ENCODE results near the gene LHX4. TPM values are rescaled to one million over a fixed set of nuclear protein-coding genes. Genes with fewer than 3 reads are reported as not detected.

The LHX4 gene
- total and polyA plus RNA-seq, 8 donors: 0.03 to 4.8 (median 4.1) TPM

GRCh38 chr1:180243517-180244221, 13.6 kb downstream of the LHX4 start:
- intact Hi-C loops (cut with DNase I): no loop called here
- ATAC-seq: no peak

GRCh38 chr1:180244840-180245239, 14.8 kb downstream of the LHX4 start:
- Histone ChIP-seq H3K9me3 (no peaks in the 10 kb centered on the region), H3K27me3 (peaks cover 20 to 57% of the 10 kb centered on the region in 2 donors), H3K27ac (no peak overlapping the region), H3K4me3 (no peak overlapping the region), H3K36me3 (no peaks in the 10 kb centered on the region), H3K4me1 (no peaks in the 10 kb centered on the region)
- intact Hi-C loops (cut with DNase I): no loop called here
- no peak for TF ChIP-seq CTCF (IDR thresholded peaks at IDR 0.05)
- ATAC-seq (no peak), DNase-seq (no peak)

More at GRCh38 chr1:180243517-180244221, 13.6 kb downstream of the LHX4 start:
- Histone ChIP-seq H3K9me3 (no peaks in the 10 kb centered on the region), H3K4me1 (no peaks in the 10 kb centered on the region), H3K27ac (no peak overlapping the region), H3K27me3 (peaks cover 32 to 68% of the 10 kb centered on the region in 2 donors), H3K36me3 (no peaks in the 10 kb centered on the region), H3K4me3 (no peak overlapping the region)
- no peak for DNase-seq
- TF ChIP-seq CTCF (IDR thresholded peaks at IDR 0.05): no peak

- intact Hi-C loops (cut with DNase I): no loop called here
- H3K4me1 ChIP-seq: no peaks in the 10 kb centered on the region
- no peak for ATAC-seq
- no peak overlapping the region for H3K4me3 ChIP-seq
- DNase-seq: no peak
- H3K27ac ChIP-seq: peak overlapping the region in 1 of 2 donors; percentile 9
- peaks cover 5 to 51% of the 10 kb centered on the region in 2 donors for H3K27me3 ChIP-seq
- no peaks in the 10 kb centered on the region for H3K36me3 ChIP-seq
- H3K9me3 ChIP-seq: no peaks in the 10 kb centered on the region
- no peak for TF ChIP-seq CTCF (IDR thresholded peaks at IDR 0.05)
Measured at GRCh38 chr1:180246579-180246978, 16.5 kb downstream of the LHX4 start.

- no peak for TF ChIP-seq CTCF (IDR thresholded peaks at IDR 0.05)
- no peak overlapping the region for H3K4me3 ChIP-seq
- no peaks in the 10 kb centered on the region for H3K4me1 ChIP-seq
- peak overlapping the region in 1 of 2 donors; percentile 9 for H3K27ac ChIP-seq
- H3K9me3 ChIP-seq: no peaks in the 10 kb centered on the region
- intact Hi-C loops (cut with DNase I): no loop called here
- H3K27me3 ChIP-seq: peaks cover under 1 to 48% of the 10 kb centered on the region in 2 donors
- no peaks in the 10 kb centered on the region for H3K36me3 ChIP-seq
- DNase-seq: no peak
- no peak for ATAC-seq
Measured at GRCh38 chr1:180247061-180247460, 17.0 kb downstream of the LHX4 start.

- peaks cover 0 to 48% of the 10 kb centered on the region in 2 donors for H3K27me3 ChIP-seq
- no peaks in the 10 kb centered on the region for H3K9me3 ChIP-seq
Measured at GRCh38 chr1:180247580-180247979, 17.5 kb downstream of the LHX4 start.

More at GRCh38 chr1:180247580-180247979, 17.5 kb downstream of the LHX4 start:
- ATAC-seq (no peak), DNase-seq (no peak)
- Histone ChIP-seq H3K4me3 (no peak overlapping the region), H3K4me1 (peaks cover 0 to 3% of the 10 kb centered on the region in 2 donors), H3K36me3 (no peaks in the 10 kb centered on the region), H3K27ac (peak overlapping the region in 1 of 2 donors; percentile 9)
- no peak for TF ChIP-seq CTCF (IDR thresholded peaks at IDR 0.05)
- intact Hi-C loops (cut with DNase I): no loop called here
